KOPT-K1 (cell line): ENCODE data around the gene PLCZ1.

ENCODE experiments used
- H3K27ac ChIP-seq: fragments of 200-600 bp; sonication (generic); 2 replicates; pipeline ENCODE4 v1.5.1; 2016; ENCODE audit warnings: antibody characterized with exemption, mild to moderate bottlenecking, low read depth, low read length; ENCODE audit not compliant: poor library complexity, severe bottlenecking
- H3K36me3 ChIP-seq: fragments of 200-600 bp; sonication (generic); 2 replicates; pipeline ENCODE4 v1.5.1; 2017; ENCODE audit warnings: antibody characterized with exemption, mild to moderate bottlenecking, low read length, moderate library complexity; ENCODE audit not compliant: insufficient read depth
- H3K9me3 ChIP-seq: fragments of 200-600 bp; sonication (generic); 2 replicates; pipeline ENCODE4 v1.5.1; 2017; ENCODE audit warnings: antibody characterized with exemption, low read length, mild to moderate bottlenecking; ENCODE audit not compliant: insufficient read depth, poor library complexity, severe bottlenecking

The PLCZ1 gene

DNA sequence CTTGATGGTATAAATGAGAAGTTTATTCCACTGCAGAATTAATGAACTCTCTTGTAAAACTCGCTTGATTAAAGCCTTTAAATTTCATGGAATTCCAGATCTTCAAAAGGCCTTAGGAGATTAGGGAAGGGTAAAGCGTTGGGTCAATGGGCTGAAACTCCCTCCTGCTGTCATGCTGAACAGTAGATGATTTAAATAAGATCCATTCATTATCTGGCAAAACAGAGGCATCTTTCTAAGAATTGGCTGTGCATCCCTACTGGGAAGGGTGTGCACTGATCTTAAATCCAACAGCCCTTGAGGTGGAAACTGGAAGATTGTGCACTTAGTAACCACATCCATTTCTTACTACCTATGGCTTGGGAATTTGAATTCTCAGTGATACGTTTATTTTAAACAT lies 56.0 kb downstream of the PLCZ1 start:
- H3K27ac ChIP-seq, result no peak overlapping the region
- no peaks in the 10 kb centered on the region for H3K36me3 ChIP-seq
- H3K9me3 ChIP-seq, result no peaks in the 10 kb centered on the region

DNA sequence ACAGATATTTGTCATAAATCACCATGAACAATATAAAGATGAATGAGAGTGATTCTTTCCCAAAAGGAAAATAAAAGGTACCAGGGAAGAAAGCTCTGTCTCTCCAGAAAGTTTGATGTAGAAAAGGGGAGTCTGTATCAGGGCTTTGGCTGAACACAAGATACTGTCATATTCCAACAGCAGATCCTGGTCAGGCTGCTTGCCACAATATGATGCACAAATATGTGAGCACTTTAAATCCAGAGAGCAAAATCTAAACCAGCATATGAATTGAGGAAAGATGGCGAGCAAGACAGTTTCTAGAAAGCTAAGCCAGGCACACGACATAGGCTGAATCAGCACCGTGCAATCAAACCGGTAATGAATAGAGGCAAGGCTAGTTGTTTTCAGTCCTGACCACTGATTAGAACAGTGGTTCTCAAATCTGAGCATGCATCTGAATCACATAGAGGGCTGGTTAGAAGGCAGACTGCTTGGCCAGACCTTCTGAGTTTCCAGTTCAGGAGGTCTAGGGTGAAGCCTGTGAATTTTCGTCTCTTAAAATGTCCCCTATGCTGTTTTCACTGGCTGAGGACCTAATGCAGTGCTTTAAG lies 60.7 kb downstream of the PLCZ1 start:
- H3K9me3 ChIP-seq, result no peaks in the 10 kb centered on the region

DNA sequence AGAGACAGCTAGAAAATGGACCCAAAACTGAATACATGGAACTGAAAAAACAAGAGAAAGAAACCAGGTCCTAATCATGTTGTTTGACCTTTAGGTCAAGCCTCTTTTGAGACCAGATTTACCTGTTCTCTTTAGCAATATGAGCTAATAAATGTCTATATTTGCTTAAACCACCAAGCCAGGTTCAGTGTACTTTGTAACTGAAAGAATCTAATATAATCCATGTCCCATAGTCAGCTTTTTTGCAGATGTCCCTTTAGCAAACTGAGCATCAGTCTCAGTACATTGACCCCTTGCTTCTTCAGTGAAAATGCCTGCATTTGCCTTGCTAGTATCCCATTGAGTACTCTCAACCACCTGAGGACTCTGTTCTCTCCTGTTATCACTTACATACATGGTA lies 61.7 kb downstream of the PLCZ1 start:
- H3K9me3 ChIP-seq, result no peaks in the 10 kb centered on the region
- H3K27ac ChIP-seq, result no peak overlapping the region
- H3K36me3 ChIP-seq, result no peaks in the 10 kb centered on the region

More for the DNA sequence above, 60.7 kb downstream of the PLCZ1 start:
- H3K36me3 ChIP-seq, result no peaks in the 10 kb centered on the region
- no peak overlapping the region for H3K27ac ChIP-seq

DNA sequence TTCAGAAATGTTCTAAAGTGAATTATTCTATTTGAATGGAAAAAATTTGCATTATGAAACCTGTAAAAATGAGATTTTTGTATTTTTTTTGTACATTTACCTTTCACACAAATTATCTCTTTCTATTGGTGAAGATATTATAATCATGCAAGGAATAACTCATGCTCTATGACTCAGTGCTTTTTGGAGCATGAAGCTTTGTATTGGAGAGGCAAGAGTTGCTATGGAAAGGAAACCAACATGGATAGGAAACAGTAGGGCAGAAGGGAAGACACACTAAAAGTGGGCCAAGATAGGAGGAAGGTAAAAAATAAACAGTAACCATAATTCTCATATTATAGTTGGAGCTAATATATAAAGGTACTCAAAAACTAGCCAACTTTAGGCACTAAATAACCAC lies 79.0 kb downstream of the PLCZ1 start:
- Histone ChIP-seq H3K9me3 (no peaks in the 10 kb centered on the region), H3K27ac (no peak overlapping the region), H3K36me3 (no peaks in the 10 kb centered on the region)

DNA sequence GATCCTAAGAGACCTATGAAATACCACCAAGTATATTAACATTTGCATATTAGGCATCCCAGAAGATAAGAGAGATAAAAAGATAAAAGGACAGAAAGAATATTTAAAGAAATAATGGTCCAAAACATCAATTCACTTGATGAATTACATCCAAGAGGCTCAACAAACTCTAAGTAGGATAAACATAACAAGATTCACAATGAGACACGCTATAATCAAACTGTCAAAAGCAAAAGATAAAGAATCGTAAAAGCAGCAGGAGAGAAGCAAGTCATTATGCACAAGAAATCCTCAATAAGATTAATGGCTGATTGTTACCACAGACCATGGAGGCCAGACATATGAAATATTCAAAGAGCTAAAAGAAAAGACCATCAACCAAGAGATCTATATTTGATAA lies 79.6 kb downstream of the PLCZ1 start:
- Histone ChIP-seq H3K36me3 (no peaks in the 10 kb centered on the region), H3K9me3 (no peaks in the 10 kb centered on the region), H3K27ac (no peak overlapping the region)

DNA sequence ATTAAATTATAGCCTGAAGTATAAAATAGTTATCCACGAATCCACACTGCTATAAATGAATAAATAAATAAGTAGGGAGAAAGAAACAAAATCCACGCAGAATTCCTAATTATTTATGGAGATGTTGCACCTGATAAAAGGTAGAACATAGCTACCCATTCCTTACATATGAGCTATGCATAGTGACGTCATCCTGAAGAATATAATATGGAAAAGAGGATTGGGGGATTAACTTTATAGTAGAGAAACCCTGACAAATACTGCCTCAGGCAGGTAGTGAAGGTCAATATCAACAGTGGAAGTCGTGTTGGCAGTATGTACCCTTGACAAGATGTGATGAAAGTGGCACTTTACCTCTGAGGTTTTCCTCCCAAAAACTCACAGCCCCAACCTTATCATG lies 82.5 kb downstream of the PLCZ1 start:
- Histone ChIP-seq H3K36me3 (no peaks in the 10 kb centered on the region), H3K9me3 (no peaks in the 10 kb centered on the region), H3K27ac (no peak overlapping the region)

DNA sequence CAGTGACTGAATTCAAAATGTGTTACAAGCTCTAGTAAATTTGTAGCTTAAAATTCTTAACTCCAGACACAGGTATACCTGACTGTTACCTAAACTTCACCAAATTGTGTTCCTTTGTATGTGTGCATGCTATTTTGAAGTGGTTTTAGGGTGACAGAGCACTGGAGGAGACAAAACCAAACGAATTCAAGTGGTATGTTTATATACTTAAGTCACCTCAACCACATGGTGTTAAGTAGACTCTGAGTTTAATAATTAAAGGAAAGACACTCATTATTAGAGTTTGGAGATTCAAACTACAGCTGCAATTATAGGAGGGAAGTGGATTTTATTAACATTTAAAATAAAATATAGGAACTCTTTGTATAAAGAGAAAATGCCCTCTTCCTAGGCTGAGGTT lies 84.3 kb downstream of the PLCZ1 start:
- Histone ChIP-seq H3K9me3 (no peaks in the 10 kb centered on the region), H3K27ac (no peak overlapping the region), H3K36me3 (no peaks in the 10 kb centered on the region)

DNA sequence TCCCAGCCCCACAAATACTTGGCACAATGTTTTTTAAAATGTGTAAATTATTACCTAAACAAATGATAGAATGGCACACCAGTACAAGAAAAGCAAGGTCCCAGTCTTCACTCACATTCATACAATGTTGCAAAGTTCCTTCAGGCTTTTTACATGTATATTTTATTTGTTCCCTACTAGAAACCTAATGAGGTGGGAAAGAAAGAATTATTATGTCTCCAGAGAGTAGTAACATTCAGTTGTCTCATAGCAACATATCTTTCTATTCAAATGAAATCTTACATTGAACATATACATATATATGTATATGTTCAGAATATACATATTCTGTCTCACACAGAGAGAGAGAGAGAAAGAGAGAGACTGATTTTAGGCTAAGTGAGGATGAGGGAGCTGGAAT lies 85.2 kb downstream of the PLCZ1 start:
- Histone ChIP-seq H3K27ac (no peak overlapping the region), H3K9me3 (no peaks in the 10 kb centered on the region), H3K36me3 (no peaks in the 10 kb centered on the region)

DNA sequence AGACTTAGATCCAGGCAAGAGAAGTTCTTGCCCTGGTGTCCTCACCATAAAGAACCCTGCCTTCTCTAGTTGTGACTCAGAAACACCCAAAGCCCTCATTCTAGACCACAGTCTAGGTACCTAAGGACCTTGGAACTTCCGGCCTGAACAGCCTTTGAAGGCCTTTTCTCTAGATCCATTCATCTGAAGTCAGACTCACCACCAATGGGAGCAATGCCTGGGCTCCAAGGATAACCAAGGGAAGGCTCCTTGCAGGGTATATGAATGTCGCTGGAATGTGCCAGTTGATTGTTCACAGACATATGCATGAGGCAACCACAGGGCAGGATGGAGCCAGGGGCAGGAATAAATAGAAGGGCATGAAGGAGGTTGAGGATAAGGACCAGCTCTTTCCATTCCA lies 86.3 kb downstream of the PLCZ1 start:
- H3K36me3 ChIP-seq, result no peaks in the 10 kb centered on the region
- no peaks in the 10 kb centered on the region for H3K9me3 ChIP-seq
- H3K27ac ChIP-seq, result no peak overlapping the region

DNA sequence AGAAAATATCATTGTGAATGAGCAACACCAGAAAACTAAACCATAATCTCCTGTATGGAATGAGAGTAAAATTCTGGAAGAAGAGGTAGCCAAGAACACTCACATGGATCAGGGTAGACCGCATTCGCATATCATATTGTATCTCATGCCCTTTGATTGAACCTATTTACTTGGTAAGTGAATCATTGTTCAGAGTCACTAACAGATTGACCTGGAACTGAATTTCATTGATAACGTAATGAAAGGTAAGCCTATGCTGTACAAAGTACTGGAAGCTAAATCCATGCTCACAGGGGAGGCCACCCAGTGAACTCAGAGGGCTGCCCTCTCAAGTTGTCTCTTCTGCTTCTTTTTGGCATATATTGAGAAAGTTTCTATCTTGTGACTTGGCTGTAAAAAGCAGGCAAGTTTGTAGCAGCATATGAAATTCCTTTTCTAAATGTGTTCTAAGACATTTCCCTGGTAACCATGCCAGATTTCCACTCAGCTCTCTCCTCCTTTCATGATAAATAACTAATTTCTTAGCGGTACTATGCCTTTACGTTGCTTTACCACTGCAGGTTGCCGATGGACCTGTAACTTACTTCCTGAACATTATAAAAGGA lies 91.4 kb downstream of the PLCZ1 start:
- Histone ChIP-seq H3K9me3 (no peaks in the 10 kb centered on the region), H3K36me3 (no peaks in the 10 kb centered on the region), H3K27ac (no peak overlapping the region)

DNA sequence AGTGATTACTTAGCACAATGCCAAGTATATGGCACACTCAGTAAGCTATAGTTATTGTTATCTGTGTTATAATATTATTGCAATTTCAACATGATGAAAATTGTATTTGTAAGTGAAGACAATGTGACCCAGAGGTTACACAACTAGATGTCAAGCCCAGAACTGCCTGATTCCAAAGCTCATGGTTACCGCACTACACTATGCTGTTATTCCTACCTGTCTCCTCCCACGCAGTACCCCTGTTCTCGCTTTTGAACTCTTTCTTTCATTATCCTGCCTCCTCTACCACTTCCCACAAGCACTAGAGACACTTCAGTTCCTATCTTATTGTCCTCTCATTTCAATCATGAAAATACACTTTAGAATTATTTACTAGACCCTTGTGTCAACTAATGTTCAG lies 93.2 kb downstream of the PLCZ1 start:
- Histone ChIP-seq H3K27ac (no peak overlapping the region), H3K36me3 (no peaks in the 10 kb centered on the region), H3K9me3 (no peaks in the 10 kb centered on the region)

DNA sequence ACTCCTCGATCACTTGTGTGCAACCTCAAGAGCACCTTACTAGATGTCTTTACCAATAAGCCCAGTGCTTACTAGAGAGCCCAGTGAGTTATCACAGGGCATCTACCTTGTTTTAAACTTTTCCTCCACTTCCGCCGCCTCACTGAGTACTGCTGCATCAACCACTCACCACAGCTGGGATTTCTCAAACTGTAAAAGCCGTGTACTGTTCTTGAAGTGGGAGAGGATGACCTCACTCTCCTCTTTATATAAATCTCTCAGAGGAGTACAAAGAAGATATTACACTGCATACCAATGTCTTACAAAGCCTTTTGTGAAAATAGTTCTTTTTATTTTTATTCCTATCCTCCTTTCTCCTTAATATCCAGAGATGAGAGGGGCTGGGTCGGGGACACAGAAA lies 94.1 kb downstream of the PLCZ1 start:
- Histone ChIP-seq H3K27ac (no peak overlapping the region), H3K36me3 (no peaks in the 10 kb centered on the region), H3K9me3 (no peaks in the 10 kb centered on the region)

DNA sequence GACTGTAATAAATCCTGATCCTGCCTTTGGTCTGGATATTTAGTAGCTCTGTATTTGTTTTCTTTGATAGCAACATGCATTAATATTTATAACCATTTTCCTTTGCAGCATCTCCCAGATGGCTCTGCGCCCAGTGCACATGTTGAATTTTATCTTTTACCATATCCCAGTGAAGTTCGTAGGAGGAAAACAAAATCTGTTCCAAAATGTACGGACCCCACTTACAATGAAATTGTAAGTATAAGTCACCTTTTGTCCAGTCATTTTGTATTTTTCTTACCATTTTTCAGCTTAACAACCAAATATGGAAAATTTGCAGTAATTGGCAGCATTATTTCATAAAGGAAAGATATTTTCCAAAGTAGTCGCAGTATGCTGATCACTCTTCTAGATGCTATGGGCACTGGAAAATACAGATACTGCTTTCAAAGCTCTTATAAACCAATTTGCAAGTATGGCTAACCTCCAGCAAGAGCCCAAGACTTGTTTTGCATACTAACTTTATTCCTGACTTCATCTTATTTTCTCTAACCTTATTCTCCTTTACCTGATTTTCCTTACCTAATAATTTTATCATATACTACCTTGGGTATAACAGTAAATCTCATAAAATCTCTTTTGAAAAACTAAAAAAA lies 97.4 kb downstream of the PLCZ1 start:
- Histone ChIP-seq H3K9me3 (no peaks in the 10 kb centered on the region), H3K36me3 (no peaks in the 10 kb centered on the region), H3K27ac (no peak overlapping the region)

DNA sequence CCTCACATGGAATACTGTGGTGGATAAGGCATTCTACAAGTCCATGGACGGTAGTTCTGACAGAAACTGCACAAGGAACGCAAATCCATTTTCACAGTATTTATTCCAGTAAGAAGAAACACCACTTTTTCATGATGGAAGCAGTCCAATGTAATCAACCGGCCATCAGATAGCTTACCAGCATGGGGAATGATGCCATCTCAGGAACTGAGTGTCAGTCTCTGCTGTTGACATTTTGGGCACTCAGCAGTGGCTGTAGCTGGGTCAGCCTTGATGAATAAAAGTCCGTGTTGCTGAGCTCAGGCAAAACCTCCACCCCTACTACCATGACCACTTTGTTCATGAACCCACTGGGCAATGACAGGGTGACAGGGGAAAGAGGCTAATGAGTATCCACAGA lies 103.4 kb downstream of the PLCZ1 start:
- H3K36me3 ChIP-seq, result no peaks in the 10 kb centered on the region
- H3K27ac ChIP-seq, result no peak overlapping the region
- H3K9me3 ChIP-seq, result no peaks in the 10 kb centered on the region
